ENCODE data around the gene GUCA1C.

The GUCA1C gene

DNA sequence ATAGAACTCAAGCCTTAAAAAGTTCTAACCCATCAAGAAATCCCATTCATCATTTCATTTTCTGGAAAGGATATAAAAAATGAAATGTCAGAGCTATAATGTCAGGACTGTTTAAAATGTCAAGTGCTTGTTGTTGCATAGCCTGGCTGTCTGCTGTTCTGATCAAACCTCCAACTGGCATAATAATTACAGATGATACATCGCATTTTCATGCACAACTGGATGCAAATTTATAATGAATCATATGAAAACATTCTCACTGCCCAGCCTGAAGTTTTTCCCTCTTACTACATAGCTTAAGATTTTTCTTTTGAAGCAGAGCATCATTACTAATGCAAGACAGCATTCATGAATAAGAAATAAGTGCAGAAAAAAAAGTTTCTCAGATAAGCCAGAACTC is 46.5 kb downstream of the GUCA1C start:
- no peak for FAIRE-seq

DNA sequence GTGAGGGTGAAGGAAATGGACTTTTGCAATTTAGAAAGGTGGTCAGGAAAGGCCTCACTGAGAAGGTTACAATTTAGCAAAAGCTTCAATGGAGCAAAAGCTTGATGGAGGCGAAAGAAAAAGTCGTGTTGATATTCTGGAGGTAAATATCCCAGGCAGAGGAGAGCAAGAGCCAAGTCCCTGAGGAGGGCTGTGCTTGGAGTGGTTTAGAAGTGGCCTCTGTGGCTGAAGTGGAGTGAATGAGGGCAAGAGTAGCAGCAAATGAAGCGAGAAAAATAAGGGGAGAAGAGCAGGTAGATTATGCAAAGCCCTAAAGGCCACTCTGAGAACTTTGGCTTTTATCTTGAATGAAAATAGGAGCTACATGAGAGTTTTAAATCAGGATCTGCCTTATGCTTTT is 54.1 kb downstream of the GUCA1C start:
- no peak for FAIRE-seq

DNA sequence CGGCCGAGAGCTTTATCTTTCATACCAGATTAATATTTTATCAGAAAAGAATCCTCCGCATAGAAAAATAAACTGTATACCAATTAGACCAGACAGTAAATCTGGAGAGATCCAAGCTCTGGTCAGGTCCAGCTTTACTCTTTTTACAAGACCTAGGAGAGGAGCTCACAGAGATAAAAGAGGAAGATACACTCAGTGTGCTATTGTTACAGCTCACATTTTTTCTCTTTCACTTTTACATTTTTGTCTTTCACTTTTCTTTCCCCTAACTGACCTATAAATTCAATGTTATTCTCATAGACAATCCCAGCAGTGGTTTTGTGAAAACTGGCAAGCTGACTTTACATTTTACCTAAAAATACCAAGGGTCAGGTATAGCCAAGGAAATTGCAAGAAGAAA is 55.8 kb downstream of the GUCA1C start:
- no peak for FAIRE-seq

DNA sequence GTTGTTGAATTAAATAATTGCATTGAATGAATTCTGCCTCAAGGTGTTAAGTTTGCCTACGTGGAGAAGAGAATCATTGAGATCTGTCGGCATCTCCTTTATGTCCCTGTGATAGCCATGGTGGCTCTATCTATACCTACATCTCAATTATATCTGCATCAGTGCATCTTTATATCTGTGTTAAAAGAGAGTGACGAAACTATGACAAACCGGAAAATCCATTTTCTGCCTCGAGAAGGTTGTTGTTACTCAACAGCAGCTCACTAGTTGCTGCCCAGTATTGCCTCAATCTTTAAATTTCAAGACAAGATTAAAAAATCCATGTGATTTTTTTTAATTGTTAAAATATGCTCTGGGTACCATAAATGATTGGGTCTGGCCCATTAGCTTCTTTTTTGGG is 58.7 kb downstream of the GUCA1C start:
- FAIRE-seq: no peak

DNA sequence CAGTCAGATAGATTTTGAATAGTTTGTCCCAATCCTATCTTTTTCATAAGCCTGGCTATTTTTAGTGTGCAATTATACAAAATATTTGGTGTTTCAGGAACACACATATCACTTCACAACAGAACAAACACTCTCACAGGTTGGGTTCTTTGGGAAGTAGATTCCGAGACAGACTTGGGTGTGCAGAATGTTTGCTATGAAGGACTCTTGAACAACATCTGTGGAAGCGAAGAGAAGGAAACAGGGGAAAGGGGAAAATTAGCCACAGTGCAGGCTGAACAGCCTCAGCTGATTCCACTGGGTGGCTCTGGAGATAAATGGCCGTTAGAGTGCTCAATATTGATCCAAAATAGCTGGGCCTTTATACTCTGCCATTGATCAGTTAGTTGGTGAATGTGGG is 61.8 kb downstream of the GUCA1C start:
- FAIRE-seq: no peak

DNA sequence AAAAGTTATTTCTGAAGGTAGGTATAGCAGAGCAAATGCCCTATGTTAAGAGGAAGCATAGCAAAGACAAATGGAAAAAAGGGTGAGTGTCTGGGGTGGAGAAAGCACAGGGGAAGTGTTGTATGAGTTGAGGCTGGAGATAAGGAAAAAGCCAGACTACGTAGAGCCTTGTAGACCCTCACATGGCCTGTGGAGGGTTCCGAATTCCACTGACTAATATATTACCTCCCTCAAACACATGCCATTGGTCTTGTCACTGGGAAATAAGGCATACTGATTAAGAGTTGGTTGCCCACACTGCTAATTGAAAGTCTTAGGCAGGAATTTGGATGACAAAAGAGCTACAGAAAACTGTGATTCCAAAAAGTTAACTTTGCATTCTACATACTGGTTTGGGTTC is 65.9 kb downstream of the GUCA1C start:
- no peak for FAIRE-seq

DNA sequence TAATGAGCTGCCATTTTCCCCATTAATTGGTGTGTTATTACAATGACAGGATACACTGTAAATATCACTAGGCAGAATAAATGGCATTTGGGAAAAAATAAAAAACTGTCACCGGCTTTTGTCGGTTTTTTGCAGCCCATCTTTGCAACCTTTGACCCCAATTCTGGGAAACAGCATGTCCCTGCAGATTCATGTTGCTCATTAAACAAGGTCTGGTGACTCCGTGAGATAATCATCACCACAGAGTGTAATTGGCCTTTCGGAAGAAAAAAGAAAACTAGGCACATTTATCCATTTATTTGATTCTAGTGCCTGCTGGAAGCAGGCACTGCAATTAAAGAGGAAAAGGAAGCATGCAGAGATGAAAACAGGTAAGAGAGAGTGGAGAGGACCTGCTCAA is 66.6 kb downstream of the GUCA1C start:
- no peak for FAIRE-seq

DNA sequence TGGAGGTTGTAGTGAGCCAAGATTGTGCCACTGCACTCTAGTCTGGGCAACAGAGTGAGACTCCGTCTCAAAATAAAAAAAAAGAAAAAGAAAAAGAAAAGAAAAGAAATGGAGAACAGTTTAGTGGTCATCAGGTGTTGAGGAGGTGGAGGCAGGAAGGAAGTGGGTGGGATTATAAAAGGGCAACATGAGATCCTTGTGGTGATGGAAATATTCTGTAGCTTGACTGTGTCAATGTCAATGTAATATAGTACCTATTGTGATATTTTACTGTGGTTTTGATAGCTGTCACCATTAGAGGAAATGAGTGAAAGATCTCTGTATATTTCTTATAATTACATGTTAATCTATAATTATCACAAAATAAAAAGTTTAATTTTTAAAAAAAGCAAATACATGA is 70.3 kb downstream of the GUCA1C start:
- no peak for FAIRE-seq

DNA sequence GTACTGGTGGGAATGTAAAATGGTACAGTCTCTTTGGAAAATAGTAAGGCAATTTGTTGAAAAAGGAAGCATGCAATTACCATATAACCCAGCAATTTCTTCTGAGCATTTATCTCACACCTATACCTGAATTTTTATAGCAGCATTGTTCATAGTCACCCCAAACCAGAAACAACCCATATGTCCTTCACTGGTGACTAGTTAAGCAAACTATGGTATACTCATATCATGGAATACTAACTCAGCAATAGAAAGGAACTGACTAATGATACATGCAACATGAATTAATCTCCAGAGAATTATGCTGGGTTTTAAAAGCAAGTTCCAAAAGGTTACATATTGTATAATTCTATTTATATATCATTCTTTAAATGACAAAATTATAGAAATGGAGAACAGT is 70.9 kb downstream of the GUCA1C start:
- FAIRE-seq: no peak

DNA sequence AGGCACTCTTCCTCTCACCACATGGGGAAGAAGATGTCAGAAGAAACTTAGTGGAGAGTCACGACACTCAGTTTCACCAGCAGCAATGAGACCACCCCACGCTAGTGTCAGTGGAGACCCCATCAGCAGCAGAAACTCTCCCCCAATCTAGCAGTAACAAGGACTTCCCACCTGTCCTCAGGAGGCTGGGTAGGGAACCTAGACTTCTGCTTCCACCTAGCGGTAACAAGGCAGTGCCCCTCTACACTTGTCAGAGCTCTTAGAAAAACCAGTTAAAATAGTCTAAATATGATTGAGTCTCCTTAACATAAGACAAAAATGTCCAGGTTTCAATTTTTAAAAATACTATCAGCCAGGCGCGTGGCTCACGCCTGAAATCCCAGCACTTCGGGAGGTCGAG is 73.8 kb downstream of the GUCA1C start:
- FAIRE-seq: no peak

DNA sequence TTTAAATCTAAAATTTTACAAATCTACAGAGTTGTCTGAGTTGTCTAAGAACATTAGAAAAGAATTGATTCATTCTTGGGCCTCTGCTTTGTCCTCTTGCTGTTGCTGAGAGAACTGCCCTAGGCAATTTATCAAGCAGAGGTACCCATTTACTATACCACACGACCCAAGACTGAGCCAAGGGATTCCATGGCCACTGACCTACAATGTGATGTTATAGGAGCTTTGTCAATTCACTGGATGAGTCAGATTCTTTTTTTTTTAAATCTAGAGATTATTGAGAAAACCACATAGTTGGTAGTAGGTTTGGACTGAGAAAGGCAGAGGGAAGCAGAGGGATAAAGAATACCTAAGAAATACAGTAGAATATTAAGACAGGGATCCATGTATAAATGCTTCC is 75.8 kb downstream of the GUCA1C start:
- no peak for FAIRE-seq

DNA sequence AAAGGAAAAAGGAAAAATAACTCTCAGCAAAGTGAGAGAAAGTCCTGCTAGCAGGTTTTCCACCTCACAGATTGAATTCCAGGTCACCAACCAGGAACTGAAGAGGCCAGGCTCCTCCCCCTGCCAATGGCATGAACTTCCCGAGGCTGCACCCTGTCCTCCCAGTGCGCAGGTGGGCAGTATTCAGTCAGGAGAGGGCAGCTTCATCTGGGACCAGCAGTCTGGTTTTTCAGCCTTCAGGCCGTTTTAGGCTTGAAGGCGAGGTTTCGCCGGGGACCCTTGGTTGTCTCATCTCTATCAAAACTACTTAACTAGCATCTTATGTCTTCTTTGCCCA is 89.9 kb downstream of the GUCA1C start:
- FAIRE-seq: no peak

DNA sequence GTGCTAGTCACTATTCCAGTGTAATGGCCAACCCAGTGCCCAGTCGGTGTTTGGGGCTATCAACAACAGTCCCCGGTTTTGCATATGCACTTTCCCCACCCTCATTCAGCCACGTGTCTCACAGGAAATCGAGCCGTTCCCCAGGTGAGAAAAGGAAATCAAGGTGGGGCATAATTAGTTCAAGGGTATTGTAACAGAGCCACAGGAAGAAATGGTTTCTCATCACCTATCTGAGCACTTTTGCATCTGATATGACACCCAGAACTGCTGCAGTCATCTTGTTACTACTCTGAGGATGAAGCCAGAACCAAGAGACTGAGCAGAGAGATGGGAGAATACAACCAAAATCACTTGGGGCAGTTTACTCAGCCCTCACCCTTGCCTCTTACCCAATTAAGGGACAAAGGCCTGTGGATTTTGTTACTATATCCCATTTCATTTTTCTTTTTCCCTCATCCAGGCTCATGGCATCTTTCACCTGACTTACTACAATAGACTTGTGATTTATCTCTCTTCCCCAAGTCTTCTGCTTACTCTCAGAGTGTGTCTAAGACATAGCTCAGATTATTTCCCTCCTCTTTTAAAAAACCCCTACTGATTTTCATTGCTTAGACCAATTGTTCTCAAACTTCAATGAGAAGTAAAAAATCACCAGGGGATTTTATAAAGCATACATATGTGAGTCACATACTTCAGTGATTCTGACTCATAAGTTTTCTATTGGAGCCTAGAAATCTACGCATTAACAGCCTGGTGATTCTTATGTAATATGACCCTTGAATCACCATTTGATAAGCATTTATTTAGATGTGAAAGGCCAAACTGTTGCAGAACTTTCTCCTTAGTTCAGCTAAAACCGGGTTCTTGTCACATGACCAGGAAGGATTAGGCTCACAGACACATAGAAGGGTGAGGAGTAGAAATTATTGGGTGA is 90.5 kb downstream of the GUCA1C start:
- no peak for FAIRE-seq

DNA sequence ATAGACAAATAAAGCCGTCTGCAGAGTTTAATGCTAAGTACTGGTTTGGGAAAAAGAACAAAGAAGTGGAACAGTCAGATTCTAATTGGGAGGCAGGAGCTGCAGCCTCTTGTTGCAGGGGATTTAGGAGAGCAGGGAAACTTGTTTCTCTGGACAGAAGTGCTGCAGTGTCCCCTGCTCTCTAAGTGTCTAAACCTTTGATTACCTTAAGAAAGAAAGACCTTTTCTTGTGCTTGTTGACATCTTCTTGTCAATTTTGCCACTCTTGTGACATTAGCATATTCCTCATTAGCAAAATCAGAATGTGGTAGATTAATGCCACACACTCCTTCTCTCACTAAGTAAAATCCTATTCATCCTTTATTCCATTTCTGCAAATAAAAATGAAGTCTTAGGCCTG is 92.3 kb downstream of the GUCA1C start:
- no peak for FAIRE-seq
